ENCODE measurements around the gene TUBGCP5. TPM values are rescaled to one million over a fixed set of nuclear protein-coding genes. Genes with fewer than 3 reads are reported as not detected.

TUBGCP5 gene
- total and polyA plus RNA-seq, 2 of the 4 experiments (the other 2 are of a cell fraction) = 13.0 to 19.4 TPM

- Histone ChIP-seq H3K4me2 (ENCODE audit: low read depth, low read length) (no peak overlapping the region), H3K18ac (ENCODE audit: low read depth, low read length) (no peak overlapping the region), H3K56ac (ENCODE audit: extremely low read depth, insufficient read depth, low read length) (no peak overlapping the region), H3K9ac (ENCODE audit: low read depth, low read length) (no peak overlapping the region), H4K5ac (ENCODE audit: low read depth, low read length) (no peak overlapping the region), H3K23ac (ENCODE audit: low read depth, low read length) (no peak overlapping the region), H2AK5ac (ENCODE audit: low read depth, low read length) (no peak overlapping the region), H3K4ac (ENCODE audit: low read depth, low read length) (no peak overlapping the region), H3K9me1 (ENCODE audit: insufficient read depth, low read length) (no peaks in the 10 kb centered on the region), H3K14ac (replicated peaks; ENCODE audit: low read depth, low read length) (no peak overlapping the region), H2AFZ (replicated peaks; ENCODE audit: low read length, poor library complexity) (no peak overlapping the region), H2BK120ac (ENCODE audit: low read depth, low read length) (no peak overlapping the region), H4K8ac (ENCODE audit: low read depth in 2 of 2, low read length in 2 of 2) (no peak overlapping the region), H3K4me1 (ENCODE audit: control insufficient read depth, insufficient read depth, low read length) (no peaks in the 10 kb centered on the region), H3K4me3 (ENCODE audit: insufficient read depth, low read depth, low read length) (no peak overlapping the region), H3K9me3 (ENCODE audit: control insufficient read depth, insufficient read depth, low read length) (no peaks in the 10 kb centered on the region; the same call in 1 of the 2 replicates), H3K27ac (ENCODE audit: insufficient read depth, low read length) (no peak overlapping the region), H3K79me1 (ENCODE audit: low read depth in 1 of 2, low read length in 2 of 2) (no peaks in the 10 kb centered on the region), H4K91ac (ENCODE audit: insufficient read depth, low read depth, low read length) (no peak overlapping the region), H4K20me1 (ENCODE audit: insufficient read depth, low read length) (no peaks in the 10 kb centered on the region), H2BK5ac (ENCODE audit: low read depth, low read length, poor library complexity, severe bottlenecking) (no peak overlapping the region), H2AK9ac (replicated peaks; ENCODE audit: low read depth, low read length, poor library complexity) (no peak overlapping the region), H2BK15ac (ENCODE audit: low read depth, low read length) (no peak overlapping the region), H2BK20ac (ENCODE audit: low read depth, low read length) (no peak overlapping the region), H3K36me3 (ENCODE audit: control insufficient read depth, insufficient read depth, low read length) (no peaks in the 10 kb centered on the region), H3K27me3 (ENCODE audit: control insufficient read depth, insufficient read depth, low read length) (no peaks in the 10 kb centered on the region)
- ATAC-seq (ENCODE audit: low read depth) = no peak
- WGBS, 2 experiments (ENCODE audit: extremely low coverage in 2 of 2, insufficient read length in 1 of 2) = 0% methylated on average over 1 of the region's 5 CpGs; no CpG with 5 or more reads in 1 of the 2 experiments
- intact Hi-C loops (cut with micrococcal nuclease) (no loop called here), in situ Hi-C loops (cut with MboI; ENCODE audit: low sequenced_read_pairs) (no loop called here), dilution Hi-C loops (cut with HindIII; ENCODE audit: low sequenced_read_pairs, unreplicated experiment) (no loop called here)
- ChIA-PET CTCF (no interaction called here), POLR2A (ENCODE audit: unreplicated experiment) (no interaction called here)
- no peak for DNase-seq
- BruUV-seq (replicated peaks) = no TSS peak
- no peak for TF ChIP-seq USF2 (IDR thresholded peaks at IDR 0.05; ENCODE audit: low read depth, low read length)
- TF ChIP-seq BHLHE40 (IDR thresholded peaks at IDR 0.05; ENCODE audit: low read depth, low read length) = no peak
These were observed 24.8 kb upstream of the TUBGCP5 start for GRCh38 chr15:23064156-23064555.

Data from IMR-90 (cell line).